ENCODE results near the gene RDH14. TPM values are rescaled to one million over a fixed set of nuclear protein-coding genes. Genes with fewer than 3 reads are reported as not detected.

Gene RDH14
- total RNA-seq, 1 donor from 2014 or later, result 18.8 TPM

- DNase-seq (ENCODE audit: low spot score), result no peak
- Mint-ChIP-seq H3K27ac (ENCODE audit: unreplicated experiment) (no peak overlapping the region), H3K36me3 (ENCODE audit: low read depth) (no peaks in the 10 kb centered on the region), H3K4me3 (ENCODE audit: unreplicated experiment) (no peak overlapping the region), H3K27me3 (ENCODE audit: low read depth) (no peaks in the 10 kb centered on the region), H3K4me1 (ENCODE audit: low read depth) (peaks cover 8% of the 10 kb centered on the region), H3K9me3 (ENCODE audit: low read depth) (peaks cover 10% of the 10 kb centered on the region)
- TF ChIP-seq CTCF (IDR thresholded peaks at IDR 0.05), result no peak
These were observed 19.6 kb downstream of the RDH14 start for GRCh38 chr2:18540872-18541271.

GRCh38 chr2:18536697-18537096 lies 23.8 kb downstream of the RDH14 start:
- Mint-ChIP-seq H3K4me3 (ENCODE audit: unreplicated experiment) (no peak overlapping the region), H3K4me1 (ENCODE audit: low read depth) (peaks cover 9% of the 10 kb centered on the region), H3K27ac (ENCODE audit: unreplicated experiment) (no peak overlapping the region), H3K36me3 (ENCODE audit: low read depth) (no peaks in the 10 kb centered on the region), H3K27me3 (ENCODE audit: low read depth) (no peaks in the 10 kb centered on the region), H3K9me3 (ENCODE audit: low read depth) (peaks cover 8% of the 10 kb centered on the region)
- DNase-seq (ENCODE audit: low spot score), result no peak
- TF ChIP-seq CTCF (IDR thresholded peaks at IDR 0.05), result no peak

GRCh38 chr2:18536100-18536499 lies 24.4 kb downstream of the RDH14 start:
- H3K27me3 Mint-ChIP-seq (ENCODE audit: low read depth), result no peaks in the 10 kb centered on the region
- H3K4me1 Mint-ChIP-seq (ENCODE audit: low read depth), result peaks cover 9% of the 10 kb centered on the region
- peaks cover 5% of the 10 kb centered on the region for H3K9me3 Mint-ChIP-seq (ENCODE audit: low read depth)
- no peak for TF ChIP-seq CTCF (IDR thresholded peaks at IDR 0.05)
- H3K27ac Mint-ChIP-seq (ENCODE audit: unreplicated experiment), result no peak overlapping the region
- DNase-seq (ENCODE audit: low spot score), result no peak
- no peaks in the 10 kb centered on the region for H3K36me3 Mint-ChIP-seq (ENCODE audit: low read depth)
- H3K4me3 Mint-ChIP-seq (ENCODE audit: unreplicated experiment), result no peak overlapping the region

GRCh38 chr2:18531194-18531593 lies 29.3 kb downstream of the RDH14 start:
- no peaks in the 10 kb centered on the region for H3K36me3 Mint-ChIP-seq (ENCODE audit: low read depth)
- no peak overlapping the region for H3K4me3 Mint-ChIP-seq (ENCODE audit: unreplicated experiment)
- no peak overlapping the region for H3K27ac Mint-ChIP-seq (ENCODE audit: unreplicated experiment)
- H3K27me3 Mint-ChIP-seq (ENCODE audit: low read depth), result no peaks in the 10 kb centered on the region
- no peak for DNase-seq (ENCODE audit: low spot score)
- TF ChIP-seq CTCF (IDR thresholded peaks at IDR 0.05), result no peak
- H3K9me3 Mint-ChIP-seq (ENCODE audit: low read depth), result no peaks in the 10 kb centered on the region
- H3K4me1 Mint-ChIP-seq (ENCODE audit: low read depth), result peaks cover 6% of the 10 kb centered on the region

GRCh38 chr2:18527822-18528221 lies 32.6 kb downstream of the RDH14 start:
- H3K4me1 Mint-ChIP-seq (ENCODE audit: low read depth), result no peaks in the 10 kb centered on the region
- no peak overlapping the region for H3K4me3 Mint-ChIP-seq (ENCODE audit: unreplicated experiment)
- H3K36me3 Mint-ChIP-seq (ENCODE audit: low read depth), result no peaks in the 10 kb centered on the region
- no peak overlapping the region for H3K27ac Mint-ChIP-seq (ENCODE audit: unreplicated experiment)
- TF ChIP-seq CTCF (IDR thresholded peaks at IDR 0.05), result no peak
- no peaks in the 10 kb centered on the region for H3K9me3 Mint-ChIP-seq (ENCODE audit: low read depth)
- no peak for DNase-seq (ENCODE audit: low spot score)
- H3K27me3 Mint-ChIP-seq (ENCODE audit: low read depth), result no peaks in the 10 kb centered on the region

Data from chondrocyte (in vitro differentiated cells).